Naive thymus-derived CD4-positive, alpha-beta T cell (primary cell): ENCODE data around the gene SULF2. TPM values are rescaled to one million over a fixed set of nuclear protein-coding genes. Genes with fewer than 3 reads are reported as not detected.

ENCODE experiments used
- ATAC-seq: fragments of 150-1000 bp; cut with Tn5 transposase; 2 replicates; pipeline ENCODE4 v1.10.0; 2021; ENCODE audit warnings: mild to moderate bottlenecking, moderate library complexity
- CTCF ChIA-PET: fragments of 350-600 bp; sonication (Branson Sonifier 250); formaldehyde crosslinking; loops from one replicate; lab custom pipeline; 2021; ENCODE audit warnings: antibody characterized with exemption; lab: Charles Lee
- POLR2A ChIA-PET: fragments of 350-600 bp; sonication (Branson Sonifier 250); formaldehyde crosslinking; loops from one replicate; lab custom pipeline; 2021; ENCODE audit warnings: antibody characterized with exemption, inconsistent platforms; lab: Charles Lee
- DNase-seq, 9 donors: peaks; one replicate each; pipeline versions ENCODE4 v3.0.0 to v3.0.0-alpha.2; 2020 to 2022; ENCODE audit warnings: mixed read lengths in 1 of 9
- H3K27ac ChIP-seq: one replicate; pipeline ENCODE4 v1.7.0; 2013; ENCODE audit warnings: mild to moderate bottlenecking, low read depth, low read length, moderate library complexity
- H3K27me3 ChIP-seq, 2 donors: one replicate each; pipeline ENCODE4 v1.7.0; 2013; ENCODE audit warnings: low read length in 2 of 2, mild to moderate bottlenecking in 2 of 2, moderate library complexity in 2 of 2; ENCODE audit not compliant: control insufficient read depth in 2 of 2, insufficient read depth in 2 of 2
- H3K36me3 ChIP-seq, 3 experiments: 1 replicate in 2 of 3; 2 replicates in 1 of 3; pipeline ENCODE4 v1.7.0; 2013; ENCODE audit warnings: low read length in 3 of 3, mild to moderate bottlenecking in 3 of 3, moderate library complexity in 1 of 3; ENCODE audit not compliant: insufficient read depth in 3 of 3, control insufficient read depth in 2 of 3
- H3K4me1 ChIP-seq, 2 donors: one replicate each; pipeline ENCODE4 v1.7.0; 2013; ENCODE audit warnings: low read length in 2 of 2, mild to moderate bottlenecking in 2 of 2, moderate library complexity in 1 of 2; ENCODE audit not compliant: control insufficient read depth in 2 of 2, insufficient read depth in 2 of 2
- H3K4me3 ChIP-seq: 2 replicates; pipeline ENCODE4 v1.7.0; 2013; ENCODE audit warnings: mild to moderate bottlenecking, low read length
- H3K9me3 ChIP-seq, 3 experiments: 1 replicate in 2 of 3; 2 replicates in 1 of 3; pipeline ENCODE4 v1.7.0; 2013; ENCODE audit warnings: low read length in 3 of 3; ENCODE audit not compliant: control insufficient read depth in 2 of 3
- H3K27ac Mint-ChIP-seq, 9 donors: one replicate each; pipeline ENCODE4 v1.8.0; 2020 to 2022; ENCODE audit warnings: mixed read lengths in 9 of 9, mild to moderate bottlenecking in 8 of 9, moderate library complexity in 5 of 9, inconsistent platforms in 2 of 9
- H3K27me3 Mint-ChIP-seq, 5 donors: one replicate each; pipeline ENCODE4 v1.8.0; 2021 to 2022; ENCODE audit warnings: mixed read lengths in 5 of 5, mild to moderate bottlenecking in 1 of 5
- H3K36me3 Mint-ChIP-seq, 5 donors: one replicate each; pipeline ENCODE4 v1.8.0; 2020 to 2022; ENCODE audit warnings: mixed read lengths in 5 of 5, mild to moderate bottlenecking in 3 of 5, inconsistent platforms in 1 of 5
- H3K4me1 Mint-ChIP-seq, 7 donors: one replicate each; pipeline ENCODE4 v1.8.0; 2020 to 2022; ENCODE audit warnings: mixed read lengths in 7 of 7, mild to moderate bottlenecking in 3 of 7, inconsistent platforms in 1 of 7
- H3K4me3 Mint-ChIP-seq, 10 donors: one replicate each; pipeline ENCODE4 v1.8.0; 2020 to 2022; ENCODE audit warnings: mild to moderate bottlenecking in 10 of 10, mixed read lengths in 10 of 10, moderate library complexity in 6 of 10, inconsistent platforms in 2 of 10
- H3K9me3 Mint-ChIP-seq, 11 donors: one replicate each; pipeline ENCODE4 v1.8.0; 2020 to 2022; ENCODE audit warnings: mixed read lengths in 11 of 11, mild to moderate bottlenecking in 4 of 11, inconsistent platforms in 1 of 11, moderate library complexity in 1 of 11
- intact Hi-C, 2 donors: fragments of 100-400 bp; cut with micrococcal nuclease; formaldehyde crosslinking; loops; one replicate each; pipeline ENCODE4 v1.15.1; 2023
- polyA plus RNA-seq, 2 donors: library from polyadenylated mRNA; unstranded; fragments of 300-500 nt; fragmentation: Illumina TruSeq; gene quantifications; one replicate each; pipeline ENCODE4 v1.2.3, GENCODE V29; 2021
- total RNA-seq, 6 experiments: library from RNA in 5 of 6; stranded (reverse) in 5 of 6; gene quantifications; 1 replicate in 5 of 6; 2 replicates in 1 of 6; pipeline ENCODE4 v1.2.3 and lab custom pipeline; 2021 to 2026

Gene SULF2
- total and polyA plus RNA-seq, 7 experiments from 2014 or later = 0.43 to 133 (median 1.5) TPM

DNA sequence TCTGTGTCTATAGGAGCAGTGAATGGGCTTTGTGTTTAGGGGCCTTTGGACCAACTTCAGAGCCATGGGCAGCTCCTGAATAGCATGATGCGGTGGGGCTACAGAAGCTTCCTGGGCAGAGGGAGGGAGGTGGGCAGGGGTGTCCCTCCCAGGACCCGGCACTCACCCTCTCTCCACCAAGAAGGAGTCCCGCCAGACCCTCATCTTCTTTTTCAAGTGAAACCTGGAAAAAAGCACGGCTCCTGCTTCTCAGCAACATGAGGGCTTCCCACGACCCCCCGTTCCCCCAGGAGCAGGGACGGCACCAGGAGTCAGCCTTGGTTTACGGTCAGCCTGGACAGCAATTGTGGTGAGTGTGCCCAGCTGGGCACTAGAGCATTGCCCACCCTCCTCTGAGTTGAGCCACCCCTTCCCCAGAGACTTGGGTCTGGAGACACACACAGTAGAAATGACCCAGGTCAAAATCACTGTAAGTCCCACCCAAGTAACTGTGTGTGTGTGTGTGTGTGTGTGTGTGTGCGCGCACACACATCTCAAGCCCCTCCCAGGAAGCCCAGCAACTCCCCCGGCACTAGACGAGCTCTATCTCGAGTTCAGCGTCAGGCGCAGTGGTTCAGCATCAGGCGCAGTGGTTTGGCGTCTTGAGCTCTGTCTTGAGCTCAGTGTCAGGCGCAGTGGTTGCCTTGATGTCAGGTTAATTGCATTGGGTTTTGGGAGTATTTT, 108.2 kb downstream of the SULF2 start:
- peaks cover 0 to 5% (median 0%) of the 10 kb centered on the region in 7 donors for H3K4me1 Mint-ChIP-seq
- H3K4me1 ChIP-seq = no peaks in the 10 kb centered on the region
- H3K27me3 Mint-ChIP-seq = peaks cover 0 to 3% (median 0%) of the 10 kb centered on the region in 5 donors
- ATAC-seq (no peak), DNase-seq (no peak)
- H3K4me3 ChIP-seq = no peak overlapping the region
- ChIA-PET POLR2A (no interaction called here), CTCF (interaction anchor here (0.7 to 6.1 kb wide), 2 partner anchors 18 to 943 kb away, joined by 5 to 66 read pairs; no protein-coding TSS in a partner anchor)
- no peaks in the 10 kb centered on the region for H3K27me3 ChIP-seq
- H3K27ac ChIP-seq = no peak overlapping the region
- no peaks in the 10 kb centered on the region for H3K9me3 ChIP-seq
- H3K36me3 ChIP-seq = no peaks in the 10 kb centered on the region
- H3K36me3 Mint-ChIP-seq = no peaks in the 10 kb centered on the region
- intact Hi-C loops = no loop called here
- H3K27ac Mint-ChIP-seq = no peak overlapping the region
- peaks cover 0 to 2% (median 0%) of the 10 kb centered on the region in 11 donors for H3K9me3 Mint-ChIP-seq
- H3K4me3 Mint-ChIP-seq = no peak overlapping the region

DNA sequence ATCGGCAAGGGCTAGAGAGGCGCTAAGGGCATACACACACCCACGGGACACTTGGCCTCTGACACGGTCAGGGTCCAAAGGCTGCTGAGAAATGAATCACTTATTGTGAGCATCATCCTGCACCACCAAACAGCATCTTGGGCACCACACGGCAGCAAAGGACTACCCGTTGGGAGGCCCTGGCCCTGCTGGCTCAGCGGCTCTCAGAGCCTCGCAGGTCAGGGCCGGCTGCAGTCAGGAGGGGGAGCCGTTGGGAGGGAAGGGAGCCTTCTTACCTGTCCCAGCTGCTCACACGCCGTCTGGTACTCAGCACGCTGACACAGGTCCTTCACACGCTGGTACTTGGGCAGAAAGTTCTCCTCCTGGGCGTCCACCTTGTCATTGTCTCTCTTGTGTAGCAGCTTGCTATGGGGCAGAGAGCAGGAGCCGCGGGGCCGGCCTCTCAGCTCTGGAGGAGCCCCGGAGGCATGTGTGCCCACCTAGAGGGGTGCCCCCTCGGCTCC, 109.0 kb downstream of the SULF2 start:
- no peak overlapping the region for H3K27ac ChIP-seq
- no peaks in the 10 kb centered on the region for H3K36me3 ChIP-seq
- peaks cover 0 to 3% (median 0%) of the 10 kb centered on the region in 5 donors for H3K27me3 Mint-ChIP-seq
- H3K4me3 Mint-ChIP-seq = no peak overlapping the region
- intact Hi-C loops = no loop called here
- CTCF ChIA-PET = interaction anchor here (6.1 kb wide), 1 partner anchor 944 kb away, joined by 66 read pairs; no protein-coding TSS in a partner anchor
- peaks cover 0 to 5% (median 0%) of the 10 kb centered on the region in 7 donors for H3K4me1 Mint-ChIP-seq
- H3K4me1 ChIP-seq = no peaks in the 10 kb centered on the region
- H3K27me3 ChIP-seq = no peaks in the 10 kb centered on the region
- DNase-seq = no peak
- no peak overlapping the region for H3K4me3 ChIP-seq
- no peak for ATAC-seq
- peaks cover 0 to 2% (median 0%) of the 10 kb centered on the region in 11 donors for H3K9me3 Mint-ChIP-seq
- H3K36me3 Mint-ChIP-seq = no peaks in the 10 kb centered on the region
- POLR2A ChIA-PET = no interaction called here
- H3K9me3 ChIP-seq = no peaks in the 10 kb centered on the region
- H3K27ac Mint-ChIP-seq = no peak overlapping the region

DNA sequence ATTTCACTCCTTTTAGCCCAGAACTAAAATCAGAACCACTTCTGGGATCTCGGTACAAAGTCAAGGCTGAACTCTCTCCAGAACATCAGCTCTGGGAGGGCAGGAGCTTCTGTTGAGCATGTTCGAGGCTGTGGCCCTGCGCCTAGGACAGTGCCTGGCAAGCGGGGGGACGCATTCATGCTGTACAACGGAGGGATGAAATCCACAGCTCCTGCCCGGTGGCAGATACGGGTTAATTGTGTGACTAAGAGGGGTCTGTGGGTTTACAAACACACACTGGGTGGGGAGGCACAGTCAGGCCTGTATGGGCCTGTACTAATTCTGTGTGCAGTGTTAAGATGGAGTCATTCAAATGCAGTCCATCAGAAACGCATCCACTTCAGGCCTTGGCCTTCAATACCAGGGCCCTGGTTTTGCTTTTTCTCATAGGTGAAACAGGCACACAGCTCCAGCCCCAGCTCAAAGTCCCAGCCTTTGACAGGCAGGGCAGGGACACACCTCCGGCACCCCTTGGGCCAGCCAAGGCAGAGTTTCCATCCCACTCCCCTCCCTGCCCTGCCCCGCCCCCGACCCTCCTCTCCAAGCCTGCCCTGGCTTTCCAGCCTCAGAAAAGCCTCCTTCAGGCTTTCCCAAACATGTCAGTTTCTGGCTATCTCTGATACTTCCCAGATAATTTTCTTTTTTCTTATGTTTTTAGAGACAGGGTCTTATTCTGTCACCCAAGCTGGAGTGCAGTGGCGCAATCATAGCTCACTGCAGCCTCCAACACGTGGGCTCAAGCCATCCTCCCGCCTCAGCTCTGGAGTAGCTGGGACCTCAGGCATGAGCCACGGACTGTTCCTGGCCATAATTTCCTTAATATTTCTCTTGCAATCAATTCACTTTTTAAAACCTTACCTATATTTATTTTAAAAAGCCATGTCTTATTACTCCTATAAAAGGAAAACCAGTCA, 109.8 kb downstream of the SULF2 start:
- H3K36me3 ChIP-seq = no peaks in the 10 kb centered on the region
- no peak overlapping the region for H3K4me3 ChIP-seq
- ATAC-seq (no peak), DNase-seq (no peak)
- Mint-ChIP-seq H3K27ac (peak overlapping the region in 1 of 9 donors; percentile 51), H3K27me3 (peaks cover 0 to 3% (median 0%) of the 10 kb centered on the region in 5 donors), H3K9me3 (peaks cover 0 to 2% (median 0%) of the 10 kb centered on the region in 11 donors), H3K4me1 (peaks cover 0 to 5% (median 0%) of the 10 kb centered on the region in 7 donors), H3K4me3 (no peak overlapping the region), H3K36me3 (no peaks in the 10 kb centered on the region)
- no peaks in the 10 kb centered on the region for H3K27me3 ChIP-seq
- H3K27ac ChIP-seq = no peak overlapping the region
- H3K4me1 ChIP-seq = no peaks in the 10 kb centered on the region
- intact Hi-C loops = no loop called here
- CTCF ChIA-PET = interaction anchor here (0.6 to 6.1 kb wide), 2 partner anchors 347 to 945 kb away, joined by 5 to 66 read pairs; no protein-coding TSS in a partner anchor
- POLR2A ChIA-PET = no interaction called here
- no peaks in the 10 kb centered on the region for H3K9me3 ChIP-seq

DNA sequence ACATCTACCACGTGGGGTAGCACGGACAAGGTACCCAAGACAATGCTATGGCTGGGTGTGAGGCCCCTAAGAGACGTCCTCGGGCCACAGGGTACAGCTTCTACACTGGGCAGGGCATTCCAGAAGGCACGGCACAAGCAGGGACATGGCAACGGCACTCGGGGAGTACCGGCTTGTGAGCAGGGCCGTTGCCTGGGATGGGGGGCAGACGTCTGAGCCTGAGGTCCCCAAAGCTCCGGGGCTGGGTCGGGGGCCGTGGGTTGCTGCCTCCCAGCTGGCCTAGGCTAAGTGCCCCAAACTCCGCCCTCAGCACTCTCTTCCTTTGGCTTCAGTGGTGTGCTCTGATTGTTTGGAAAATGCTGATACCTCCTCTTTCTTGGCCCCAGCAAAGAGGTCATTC, 110.6 kb downstream of the SULF2 start:
- Mint-ChIP-seq H3K27ac (peak overlapping the region in 1 of 9 donors; percentile 51), H3K4me1 (peaks cover 0 to 5% (median 0%) of the 10 kb centered on the region in 7 donors), H3K36me3 (no peaks in the 10 kb centered on the region), H3K27me3 (peaks cover 0 to 3% (median 0%) of the 10 kb centered on the region in 5 donors), H3K4me3 (no peak overlapping the region), H3K9me3 (peaks cover 0 to 2% (median 0%) of the 10 kb centered on the region in 11 donors)
- no peak overlapping the region for H3K4me3 ChIP-seq
- intact Hi-C loops = no loop called here
- no peaks in the 10 kb centered on the region for H3K9me3 ChIP-seq
- no peak overlapping the region for H3K27ac ChIP-seq
- H3K27me3 ChIP-seq = no peaks in the 10 kb centered on the region
- H3K4me1 ChIP-seq = no peaks in the 10 kb centered on the region
- ATAC-seq (no peak), DNase-seq (no peak)
- POLR2A ChIA-PET = no interaction called here
- CTCF ChIA-PET = interaction anchor here (2.9 kb wide), 1 partner anchor 946 kb away, joined by 11 read pairs; no protein-coding TSS in a partner anchor
- H3K36me3 ChIP-seq = no peaks in the 10 kb centered on the region

GRCh38 chr20:47674145-47674544, 111.1 kb downstream of the SULF2 start:
- peaks cover 0 to 2% (median 0%) of the 10 kb centered on the region in 11 donors for H3K9me3 Mint-ChIP-seq
- no peak overlapping the region for H3K4me3 Mint-ChIP-seq
- DNase-seq = no peak
- H3K4me1 ChIP-seq = no peaks in the 10 kb centered on the region
- POLR2A ChIA-PET = no interaction called here
- H3K36me3 ChIP-seq = no peaks in the 10 kb centered on the region
- no peak overlapping the region for H3K4me3 ChIP-seq
- no peaks in the 10 kb centered on the region for H3K9me3 ChIP-seq
- CTCF ChIA-PET = interaction anchor here (2.9 kb wide), 1 partner anchor 946 kb away, joined by 11 read pairs; no protein-coding TSS in a partner anchor
- intact Hi-C loops = no loop called here
- no peaks in the 10 kb centered on the region for H3K36me3 Mint-ChIP-seq
- peaks cover 0 to 4% (median 0%) of the 10 kb centered on the region in 7 donors for H3K4me1 Mint-ChIP-seq
- H3K27ac ChIP-seq = no peak overlapping the region
- H3K27ac Mint-ChIP-seq = no peak overlapping the region
- ATAC-seq = no peak
- no peaks in the 10 kb centered on the region for H3K27me3 ChIP-seq
- H3K27me3 Mint-ChIP-seq = peaks cover 0 to 2% (median 0%) of the 10 kb centered on the region in 5 donors

DNA sequence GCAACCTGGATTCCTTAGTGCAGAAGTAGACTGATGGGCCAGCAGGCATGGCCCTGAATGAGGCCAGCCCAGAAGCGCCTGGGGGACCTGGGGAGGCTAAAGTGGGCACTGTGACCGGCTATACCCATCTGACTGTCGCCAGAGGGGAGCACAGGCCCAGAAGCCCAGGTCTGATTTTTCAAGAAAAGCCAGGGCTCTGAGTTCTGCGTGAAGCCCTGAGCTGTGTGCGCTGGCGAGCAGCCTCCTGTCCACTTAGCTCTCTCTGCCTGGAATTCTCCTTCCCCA, 111.7 kb downstream of the SULF2 start:
- no peak overlapping the region for H3K27ac Mint-ChIP-seq
- Histone ChIP-seq H3K27me3 (no peaks in the 10 kb centered on the region), H3K36me3 (no peaks in the 10 kb centered on the region), H3K4me3 (no peak overlapping the region), H3K4me1 (no peaks in the 10 kb centered on the region), H3K27ac (no peak overlapping the region), H3K9me3 (no peaks in the 10 kb centered on the region)
- H3K27me3 Mint-ChIP-seq = no peaks in the 10 kb centered on the region
- intact Hi-C loops = no loop called here
- POLR2A ChIA-PET = no interaction called here
- peaks cover 0 to 2% (median 0%) of the 10 kb centered on the region in 11 donors for H3K9me3 Mint-ChIP-seq
- H3K4me3 Mint-ChIP-seq = no peak overlapping the region
- H3K36me3 Mint-ChIP-seq = no peaks in the 10 kb centered on the region
- ATAC-seq (no peak), DNase-seq (no peak)
- CTCF ChIA-PET = interaction anchor here (2.9 kb wide), 1 partner anchor 947 kb away, joined by 11 read pairs; no protein-coding TSS in a partner anchor
- peaks cover 0 to 2% (median 0%) of the 10 kb centered on the region in 7 donors for H3K4me1 Mint-ChIP-seq
